GM21526 (cell line): Measurements from ENCODE around the gene JPT1.

Experiments
- ATAC-seq: cut with Tn5 transposase; IDR thresholded peaks from one replicate; pipeline ENCODE4 v1.9.1; 2021; ENCODE audit warnings: moderate library complexity; ENCODE audit not compliant: unreplicated experiment, low FRiP score

Gene JPT1

GRCh38 chr17:75109407-75110233 is 44.7 kb downstream of the JPT1 start, which contains the start of gene ARMC7:
Gene ARMC7 (plus strand): TSS chr17:75109969. CDS start chr17:75110289, 320 bp downstream.
- ATAC-seq: peak; percentile 52

DNA sequence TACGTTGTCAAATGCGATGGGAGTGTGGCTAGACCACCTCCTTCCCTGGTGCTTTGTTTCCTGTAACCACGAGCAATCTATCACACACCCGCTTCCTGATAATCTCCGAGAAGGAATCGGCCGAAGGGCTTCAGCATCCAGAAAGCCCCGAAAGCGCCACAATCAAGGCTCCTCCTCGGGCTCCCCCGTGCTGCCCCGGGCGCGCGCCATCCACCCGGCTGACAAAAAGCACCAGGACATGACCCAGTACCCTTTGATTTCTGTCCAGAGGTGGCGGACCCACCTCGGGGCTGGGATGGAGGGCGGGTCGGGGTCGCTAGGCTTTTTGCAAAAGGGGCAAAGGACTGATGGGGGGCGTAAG is 45.3 kb downstream of the JPT1 start:
- ATAC-seq: no peak

- ATAC-seq: no peak
These were observed 46.1 kb downstream of the JPT1 start for GRCh38 chr17:75108193-75108592.

GRCh38 chr17:75105126-75106080 is 48.9 kb downstream of the JPT1 start:
- no peak for ATAC-seq

DNA sequence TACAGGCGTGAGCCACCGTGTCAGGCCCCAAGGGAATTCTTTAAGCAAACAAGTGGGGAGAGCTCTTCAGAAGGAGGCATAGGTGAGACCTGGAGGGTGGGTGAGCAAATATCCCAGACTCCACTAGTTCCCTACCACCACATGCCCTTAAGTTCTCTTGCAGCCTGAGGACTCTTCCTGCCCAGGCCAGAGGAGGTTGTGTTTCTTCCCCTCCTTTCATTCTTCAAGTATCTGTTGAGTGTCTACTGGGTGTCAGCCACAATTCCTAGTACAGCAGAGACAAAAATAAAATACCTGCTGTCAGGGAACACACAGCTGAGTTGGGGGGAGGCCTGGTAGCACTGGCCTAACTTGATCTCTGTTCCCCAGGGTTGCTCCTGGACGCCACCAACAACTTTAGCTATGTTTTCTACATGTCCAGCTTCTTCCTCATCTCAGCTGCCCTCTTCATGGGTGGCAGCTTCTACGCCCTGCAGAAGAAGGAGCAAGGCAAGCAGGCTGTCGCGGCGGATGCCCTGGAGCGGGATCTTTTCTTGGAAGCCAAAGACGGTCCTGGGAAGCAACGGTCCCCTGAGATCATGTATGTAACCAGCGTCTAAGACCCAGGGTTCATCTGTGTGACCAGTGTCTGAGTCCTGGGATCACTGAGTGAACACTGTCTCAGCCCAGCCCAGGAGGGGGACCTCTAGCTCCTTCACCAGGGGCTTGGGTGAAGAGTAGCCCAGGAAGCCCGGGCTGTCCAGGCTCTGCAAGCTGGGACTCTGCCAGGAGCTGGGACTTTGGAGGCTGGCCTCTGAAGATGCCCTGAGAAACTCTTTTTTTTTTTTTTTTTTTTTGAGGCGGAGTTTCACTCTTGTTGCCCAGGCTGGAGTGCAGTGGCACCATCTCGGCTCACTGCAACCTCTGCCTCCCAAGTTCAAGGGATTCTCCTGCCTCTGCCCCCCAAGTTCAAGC is 50.4 kb downstream of the JPT1 start:
- ATAC-seq: no peak

- ATAC-seq: no peak
These were observed 51.9 kb downstream of the JPT1 start for GRCh38 chr17:75102385-75102821.

- no peak for ATAC-seq
These were observed 54.3 kb downstream of the JPT1 start for GRCh38 chr17:75099881-75100595.

- ATAC-seq: no peak
These were observed 55.5 kb downstream of the JPT1 start for GRCh38 chr17:75098861-75099260.

DNA sequence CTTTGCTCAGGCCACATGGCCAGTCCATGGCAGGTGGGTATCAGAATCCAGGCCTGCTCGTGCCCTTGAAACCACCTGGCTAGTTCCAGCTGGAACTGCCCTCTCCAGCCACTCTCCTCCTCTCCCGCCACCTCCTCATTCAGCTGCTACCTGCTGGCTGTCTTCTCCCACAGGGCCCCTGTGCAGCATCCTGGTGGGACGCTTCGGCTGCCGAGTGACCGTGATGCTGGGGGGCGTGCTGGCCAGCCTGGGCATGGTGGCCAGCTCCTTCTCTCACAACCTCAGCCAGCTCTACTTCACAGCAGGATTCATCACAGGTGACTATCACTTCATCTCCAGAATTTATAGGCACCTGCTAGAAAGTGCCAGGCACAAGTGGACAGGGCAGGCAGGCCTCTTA is 56.4 kb downstream of the JPT1 start:
- ATAC-seq: no peak

GRCh38 chr17:75096082-75096625 is 58.2 kb downstream of the JPT1 start:
- ATAC-seq: no peak

GRCh38 chr17:75094871-75095399 is 59.4 kb downstream of the JPT1 start:
- ATAC-seq: no peak

- ATAC-seq: no peak
These were observed 60.7 kb downstream of the JPT1 start for GRCh38 chr17:75093548-75094158.

DNA sequence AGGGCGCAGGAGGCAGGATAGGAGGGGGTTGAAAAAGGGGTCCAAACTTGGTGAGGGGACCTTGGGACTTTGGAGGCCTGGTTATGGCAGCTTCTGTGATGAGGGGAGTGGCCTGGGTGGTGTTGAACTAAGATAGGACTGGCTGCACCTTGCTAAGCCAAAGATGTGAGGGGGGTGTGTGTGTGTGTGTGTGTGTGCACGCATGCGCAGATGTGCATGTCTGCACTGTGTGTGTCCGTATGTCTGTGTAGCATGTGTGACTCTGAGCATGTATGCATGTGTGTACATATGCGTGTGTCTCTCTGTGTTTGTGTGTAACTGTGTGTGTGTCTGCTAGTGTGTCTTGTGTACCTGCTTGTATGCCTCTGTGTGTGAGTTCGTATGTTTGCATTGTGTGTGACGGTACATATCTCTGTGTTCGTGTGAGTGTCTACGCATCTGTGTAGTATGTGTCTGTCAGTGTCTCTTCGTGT is 62.4 kb downstream of the JPT1 start:
- ATAC-seq: no peak

DNA sequence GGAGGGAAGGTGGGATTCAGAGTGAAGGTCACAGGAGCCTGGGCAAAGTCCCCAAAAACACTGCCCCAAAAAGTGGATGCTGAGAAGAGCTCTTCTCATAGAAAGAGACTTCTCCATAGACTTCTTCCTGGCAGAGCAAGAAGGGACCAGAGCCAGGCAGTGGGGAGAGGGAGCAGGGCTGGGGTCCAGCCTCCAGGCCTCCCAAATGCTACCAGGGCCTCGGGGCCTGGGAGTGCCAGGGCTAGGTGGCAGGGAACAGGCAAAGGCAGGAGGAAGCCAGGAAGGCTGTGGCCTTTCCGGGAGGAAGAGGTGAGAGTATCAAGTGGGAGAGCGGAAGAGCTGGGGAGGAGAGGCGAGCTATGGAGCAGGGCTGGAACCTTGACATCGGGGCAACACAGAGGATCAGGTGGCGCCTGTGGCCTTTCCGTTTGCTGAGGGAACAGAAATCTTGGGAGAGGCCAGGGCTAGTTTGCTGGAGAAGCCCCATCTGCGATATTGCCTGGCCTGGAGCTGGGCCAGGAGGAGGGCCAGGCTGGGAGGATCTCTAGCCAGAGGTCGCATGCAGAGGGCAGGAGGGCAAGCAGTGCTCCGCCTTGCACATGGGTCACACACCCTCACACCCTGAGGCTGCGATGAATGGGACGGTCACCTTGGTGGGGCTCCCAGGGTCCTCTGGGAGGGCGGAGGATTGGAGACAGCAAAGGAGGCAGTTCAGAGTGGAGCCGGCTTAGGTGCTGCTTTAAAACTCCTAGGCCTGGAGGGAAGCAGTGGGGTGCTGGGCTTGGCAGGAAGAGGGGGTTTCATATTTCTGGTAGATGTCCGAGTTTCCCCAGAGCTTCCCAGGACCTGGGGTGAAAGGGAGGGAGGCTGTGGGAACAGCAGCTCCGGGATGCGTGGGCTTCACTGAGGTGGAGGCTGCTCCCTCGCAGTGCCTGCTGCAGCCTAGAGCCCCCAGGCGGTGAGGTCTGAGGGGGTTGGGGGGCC is 63.1 kb downstream of the JPT1 start:
- ATAC-seq: no peak

- ATAC-seq: no peak
These were observed 65.6 kb downstream of the JPT1 start for GRCh38 chr17:75088465-75089417.
